ENCODE measurements around the gene RPRD2.

DNA sequence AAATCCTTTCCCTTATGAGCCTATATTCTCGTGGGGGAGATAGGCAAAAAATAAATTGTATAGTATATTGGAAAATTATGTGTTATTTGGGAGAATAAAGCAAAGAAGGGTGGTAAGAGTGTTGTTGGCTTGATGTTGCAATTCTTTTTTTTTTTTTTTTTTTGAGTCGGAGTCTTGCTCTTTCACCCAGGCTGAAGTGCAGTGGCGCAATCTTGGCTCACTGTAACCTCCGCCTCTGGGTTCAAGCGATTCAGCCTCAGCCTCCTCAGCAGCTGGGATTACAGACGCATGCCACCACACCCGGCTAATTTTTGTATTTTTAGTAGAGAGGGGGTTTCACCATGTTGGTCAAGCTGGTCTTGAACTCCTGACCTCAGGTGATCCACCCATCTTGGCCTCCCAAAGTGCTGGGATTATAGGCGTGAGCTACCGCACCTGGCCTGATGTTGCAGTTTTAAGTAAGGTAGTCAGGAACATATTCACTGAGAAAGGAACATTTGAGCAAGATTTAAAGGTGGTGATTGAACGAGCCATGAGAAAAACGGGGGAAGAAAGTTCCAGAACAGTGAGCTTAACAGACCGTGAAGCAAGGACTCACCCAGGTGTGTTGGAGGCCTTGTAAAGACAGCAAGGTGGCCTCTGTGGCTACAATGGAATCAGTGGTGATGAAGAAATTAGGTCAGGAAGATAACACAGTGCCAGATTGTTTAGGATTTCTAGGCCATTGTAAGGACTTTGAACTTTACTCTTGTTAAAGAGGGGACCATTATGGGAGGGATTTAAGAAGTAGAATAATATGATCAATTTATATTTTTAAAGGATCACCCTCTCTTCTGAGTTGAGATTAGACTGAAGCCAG lies 45.8 kb downstream of the RPRD2 start:
- TF ChIP-seq POLR2A (IDR thresholded peaks at IDR 0.05; ENCODE audit: low read length) (no peak), GATA1 (IDR thresholded peaks at IDR 0.05; ENCODE audit: low read depth, low read length) (no peak)
